GM18861 (cell line): ENCODE results near the gene CST4.
"Not testable (repeated sequence)": the region's sequence is repeated elsewhere in the genome, so short reads cannot be mapped to it uniquely, and the experiment has no call there.

Experiments used
- ATAC-seq: cut with Tn5 transposase; IDR thresholded peaks from one replicate; pipeline ENCODE4 v1.9.1; 2021; ENCODE audit not compliant: unreplicated experiment

Gene CST4

GRCh38 chr20:23688684-23689398 is at the start of gene CST4:
CST4 (minus strand) TSS chr20:23689038; CDS start chr20:23688969, 69 bp downstream.
- not testable (repeated sequence) for ATAC-seq

GRCh38 chr20:23735391-23735790 is 46.6 kb upstream of the CST4 start:
- not testable (repeated sequence) for ATAC-seq

- not testable (repeated sequence) for ATAC-seq
Measured at GRCh38 chr20:23734949-23735348, 46.1 kb upstream of the CST4 start.

GRCh38 chr20:23734440-23734839 is 45.6 kb upstream of the CST4 start:
- ATAC-seq = not testable (repeated sequence)

- ATAC-seq = no peak
Measured at GRCh38 chr20:23727016-23727415, 38.2 kb upstream of the CST4 start.

GRCh38 chr20:23725102-23725501 is 36.3 kb upstream of the CST4 start:
- no peak for ATAC-seq

- not testable (repeated sequence) for ATAC-seq
Measured at GRCh38 chr20:23723659-23724307, 34.9 kb upstream of the CST4 start.

- ATAC-seq = not testable (repeated sequence)
Measured at GRCh38 chr20:23722851-23723250, 34.0 kb upstream of the CST4 start.

- no peak for ATAC-seq
Measured at GRCh38 chr20:23721962-23722361, 33.1 kb upstream of the CST4 start.

GRCh38 chr20:23719351-23719750 is 30.5 kb upstream of the CST4 start:
- not testable (repeated sequence) for ATAC-seq

- not testable (repeated sequence) for ATAC-seq
Measured at GRCh38 chr20:23711778-23712177, 22.9 kb upstream of the CST4 start.

- no peak for ATAC-seq
Measured at GRCh38 chr20:23710771-23711170, 21.9 kb upstream of the CST4 start.

- no peak for ATAC-seq
Measured at GRCh38 chr20:23705895-23706294, 17.1 kb upstream of the CST4 start.

GRCh38 chr20:23702021-23702420 is 13.2 kb upstream of the CST4 start:
- ATAC-seq = no peak

- ATAC-seq = no peak
Measured at GRCh38 chr20:23700931-23701330, 12.1 kb upstream of the CST4 start.

GRCh38 chr20:23697947-23698346 is 9.1 kb upstream of the CST4 start:
- no peak for ATAC-seq

GRCh38 chr20:23695068-23695395 is 6.2 kb upstream of the CST4 start:
- not testable (repeated sequence) for ATAC-seq

GRCh38 chr20:23694178-23695067 is 5.6 kb upstream of the CST4 start:
- not testable (repeated sequence) for ATAC-seq

- ATAC-seq = not testable (repeated sequence)
Measured at GRCh38 chr20:23692725-23693619, 4.1 kb upstream of the CST4 start.

GRCh38 chr20:23691675-23692074 is 2.8 kb upstream of the CST4 start:
- no peak for ATAC-seq

- no peak for ATAC-seq
Measured at GRCh38 chr20:23690581-23690980, 1.7 kb upstream of the CST4 start.
